H1 (cell line): ENCODE measurements around the gene VGLL4. TPM values are rescaled to one million over a fixed set of nuclear protein-coding genes. Genes with fewer than 3 reads are reported as not detected.
"Not testable (repeated sequence)": the region's sequence is repeated elsewhere in the genome, so short reads cannot be mapped to it uniquely, and the experiment has no call there.

Experiments
- CTCF ChIA-PET: fragments of 300-600 bp; sonication (Branson Sonifier 250); formaldehyde crosslinking; loops from one replicate; lab custom pipeline; 2021; ENCODE audit not compliant: partially characterized antibody; lab: Charles Lee
- POLR2A ChIA-PET: fragments of 300-600 bp; sonication (Branson Sonifier 250); formaldehyde crosslinking; loops from one replicate; lab custom pipeline; 2021; ENCODE audit warnings: inconsistent platforms; ENCODE audit not compliant: partially characterized antibody; lab: Charles Lee
- DNase-seq, 2 experiments: peaks; one replicate each; pipeline versions ENCODE4 v3.0.0 to v3.0.0-alpha.2; 2010 to 2022; ENCODE audit warnings: low spot score in 2 of 2, low read depth in 1 of 2, mixed read lengths in 1 of 2
- FAIRE-seq: peaks from 2 replicates; lab custom pipeline; 2011; peaks lifted over from hg19 to GRCh38; lab: Jason Lieb, UNC
- H2AFZ ChIP-seq: 2 replicates; pipeline ENCODE4 v1.8.1; 2012; ENCODE audit warnings: low read length, inconsistent platforms
- H2AK5ac ChIP-seq: 2 replicates; pipeline ENCODE4 v1.6.1; 2013; ENCODE audit warnings: low read depth, low read length
- H2BK120ac ChIP-seq: replicated peaks from 2 replicates; pipeline ENCODE3; 2013; ENCODE audit warnings: low read depth, low read length, inconsistent platforms
- H2BK12ac ChIP-seq: 2 replicates; pipeline ENCODE4 v1.6.1; 2013; ENCODE audit warnings: low read depth, low read length
- H2BK15ac ChIP-seq: 2 replicates; pipeline ENCODE4 v1.6.1; 2013; ENCODE audit warnings: low read length
- H2BK20ac ChIP-seq: 2 replicates; pipeline ENCODE4 v1.6.1; 2013; ENCODE audit warnings: low read length
- H2BK5ac ChIP-seq: 2 replicates; pipeline ENCODE4 v1.6.1; 2013; ENCODE audit warnings: low read depth, low read length
- H3K14ac ChIP-seq: 2 replicates; pipeline ENCODE4 v1.6.1; 2013; ENCODE audit warnings: inconsistent platforms; ENCODE audit not compliant: insufficient read length
- H3K18ac ChIP-seq: 2 replicates; pipeline ENCODE4 v1.6.1; 2013; ENCODE audit warnings: low read length; ENCODE audit errors: extremely low read depth
- H3K23ac ChIP-seq: 2 replicates; pipeline ENCODE4 v1.6.1; 2013; ENCODE audit warnings: inconsistent platforms; ENCODE audit not compliant: insufficient read length
- H3K23me2 ChIP-seq: 2 replicates; pipeline ENCODE4 v1.6.1; 2013; ENCODE audit warnings: low read depth, low read length
- H3K27ac ChIP-seq: 2 replicates; pipeline ENCODE4 v1.6.1; 2011; ENCODE audit warnings: low read depth, low read length, inconsistent platforms
- H3K27me3 ChIP-seq, 4 experiments: replicated peaks in 1 of 4; 1 replicate in 1 of 4; 2 replicates in 3 of 4; pipeline versions ENCODE4 v1.6.1 to v1.8.1; 2011 to 2013; ENCODE audit warnings: low read length in 3 of 4, mild to moderate bottlenecking in 3 of 4, inconsistent platforms in 2 of 4, mixed read lengths in 2 of 4, moderate library complexity in 1 of 4; ENCODE audit not compliant: control insufficient read depth in 3 of 4, insufficient read depth in 3 of 4; ENCODE audit errors: extremely low read depth in 1 of 4
- H3K36me3 ChIP-seq, 4 experiments: 2 replicates each; pipeline versions ENCODE4 v1.6.1 to v1.8.1; 2011 to 2013; ENCODE audit warnings: mild to moderate bottlenecking in 4 of 4, low read length in 3 of 4, moderate library complexity in 2 of 4, control low read depth in 1 of 4, inconsistent platforms in 1 of 4; ENCODE audit not compliant: insufficient read depth in 4 of 4, control insufficient read depth in 2 of 4
- H3K4ac ChIP-seq: replicated peaks from 2 replicates; pipeline ENCODE3; 2013; ENCODE audit warnings: low read length, low read depth, mixed read lengths, inconsistent platforms; ENCODE audit not compliant: insufficient read length
- H3K4me1 ChIP-seq, 4 experiments: replicated peaks in 1 of 4; 1 replicate in 1 of 4; 2 replicates in 3 of 4; pipeline versions ENCODE4 v1.6.1 to v1.8.1; 2011 to 2013; ENCODE audit warnings: low read length in 3 of 4, inconsistent platforms in 2 of 4, mixed read lengths in 1 of 4; ENCODE audit not compliant: insufficient read depth in 4 of 4, control insufficient read depth in 3 of 4
- H3K4me2 ChIP-seq, 2 experiments: 2 replicates each; pipeline versions ENCODE4 v1.6.1 to v1.8.1; 2011 to 2013; ENCODE audit warnings: low read depth in 2 of 2, low read length in 2 of 2, control low read depth in 1 of 2, inconsistent platforms in 1 of 2, mild to moderate bottlenecking in 1 of 2; ENCODE audit not compliant: insufficient read depth in 1 of 2
- H3K4me3 ChIP-seq, 4 experiments: fragments of 200-600, 300-600 bp in 1 of 4; sonication (generic), shearing (Covaris generic), sonication (Bioruptor Twin) in 1 of 4; 2 replicates each; pipeline versions ENCODE4 v1.5.1 to v1.8.1; 2011 to 2016; ENCODE audit warnings: low read length in 4 of 4, low read depth in 3 of 4, control low read depth in 2 of 4, inconsistent platforms in 2 of 4, mild to moderate bottlenecking in 2 of 4, mixed read lengths in 1 of 4, moderate library complexity in 1 of 4; ENCODE audit not compliant: insufficient read depth in 2 of 4; ENCODE audit errors: extremely low read depth in 1 of 4
- H3K56ac ChIP-seq: replicated peaks from 2 replicates; pipeline ENCODE3; 2013; ENCODE audit warnings: low read depth, mild to moderate bottlenecking, mixed read lengths, low read length, inconsistent platforms; ENCODE audit not compliant: insufficient read length
- H3K79me1 ChIP-seq: 2 replicates; pipeline ENCODE4 v1.6.1; 2013; ENCODE audit warnings: low read depth, low read length, control low read depth
- H3K79me2 ChIP-seq, 2 experiments: 2 replicates each; pipeline versions ENCODE4 v1.6.1 to v1.8.1; 2012 to 2013; ENCODE audit warnings: low read length in 2 of 2, mild to moderate bottlenecking in 2 of 2, inconsistent platforms in 1 of 2; ENCODE audit not compliant: insufficient read depth in 2 of 2, control insufficient read depth in 1 of 2
- H3K9ac ChIP-seq, 4 experiments: replicated peaks in 1 of 4; 1 replicate in 1 of 4; 2 replicates in 3 of 4; pipeline versions ENCODE4 v1.6.1 to v1.8.1; 2011 to 2013; ENCODE audit warnings: low read depth in 3 of 4, low read length in 3 of 4, control low read depth in 2 of 4, mild to moderate bottlenecking in 2 of 4, moderate library complexity in 2 of 4, inconsistent platforms in 1 of 4; ENCODE audit errors: extremely low read depth in 1 of 4
- H3K9me3 ChIP-seq, 2 experiments: 2 replicates each; pipeline versions ENCODE4 v1.6.1 to v1.8.1; 2012 to 2013; ENCODE audit warnings: mild to moderate bottlenecking in 2 of 2, moderate library complexity in 2 of 2, control low read depth in 1 of 2, inconsistent platforms in 1 of 2, low read depth in 1 of 2, low read length in 1 of 2, mixed read lengths in 1 of 2; ENCODE audit not compliant: insufficient read depth in 2 of 2
- H4K20me1 ChIP-seq, 2 experiments: replicated peaks in 1 of 2; 2 replicates each; pipeline versions ENCODE3 to v1.8.1; 2011 to 2013; ENCODE audit warnings: inconsistent platforms in 2 of 2, low read length in 2 of 2, mild to moderate bottlenecking in 1 of 2; ENCODE audit not compliant: insufficient read depth in 2 of 2, control insufficient read depth in 1 of 2
- H4K5ac ChIP-seq: 2 replicates; pipeline ENCODE4 v1.6.1; 2013; ENCODE audit warnings: low read length, low read depth, mixed read lengths, inconsistent platforms; ENCODE audit not compliant: insufficient read length
- H4K8ac ChIP-seq: 2 replicates; pipeline ENCODE4 v1.8.0; 2013; ENCODE audit warnings: mild to moderate bottlenecking, moderate library complexity, low read length, inconsistent platforms; ENCODE audit not compliant: insufficient read depth; ENCODE audit errors: extremely low read depth
- H4K91ac ChIP-seq: replicated peaks from 2 replicates; pipeline ENCODE3; 2013; ENCODE audit warnings: low read length, mixed read lengths, inconsistent platforms; ENCODE audit not compliant: insufficient read length
- WGBS, 2 experiments: shearing (Covaris generic) in 1 of 2; methylation state at CpG; one replicate each; pipeline versions ENCODE4 v1.1.6 to v1.1.7; 2013 to 2015; ENCODE audit warnings: low lambda C conversion rate in 2 of 2, mixed read lengths in 2 of 2, inconsistent platforms in 1 of 2, low coverage in 1 of 2, missing lambda C conversion rate in 1 of 2; ENCODE audit not compliant: insufficient replicate concordance in 2 of 2, insufficient coverage in 1 of 2, insufficient read length in 1 of 2; ENCODE audit errors: extremely low coverage in 1 of 2, missing lambda C conversion rate in 1 of 2; 5-methylcytosine and 5-hydroxymethylcytosine counted together
- polyA plus RNA-seq, 7 experiments: library from polyadenylated mRNA; depleted of rRNA in 3 of 7; stranded (reverse) in 5 of 7; unstranded in 2 of 7; fragments of >200 nt in 5 of 7; fragments of 200-250 nt in 2 of 7; gene quantifications; 1 replicate in 5 of 7; 2 replicates in 1 of 7; 4 replicates in 1 of 7; pipeline versions ENCODE4 v1.2.1 to v1.2.3, GENCODE V29; 2011 to 2013; ENCODE audit warnings: missing spikeins in 2 of 7, mixed read lengths in 2 of 7
- total RNA-seq: library from RNA; stranded (reverse); fragmentation: NEBNext Ultra II Directional; extraction: Animal tissue kit (Norgen Biotek cat#: 25700); gene quantifications from 2 replicates; pipeline ENCODE4 v1.2.1, GENCODE V29; 2021

VGLL4 gene
- total and polyA plus RNA-seq, 2 of the 8 experiments (the other 6 are each of a cell fraction or from before 2014, with no cell fraction given) = 45.1 to 50.0 TPM

DNA sequence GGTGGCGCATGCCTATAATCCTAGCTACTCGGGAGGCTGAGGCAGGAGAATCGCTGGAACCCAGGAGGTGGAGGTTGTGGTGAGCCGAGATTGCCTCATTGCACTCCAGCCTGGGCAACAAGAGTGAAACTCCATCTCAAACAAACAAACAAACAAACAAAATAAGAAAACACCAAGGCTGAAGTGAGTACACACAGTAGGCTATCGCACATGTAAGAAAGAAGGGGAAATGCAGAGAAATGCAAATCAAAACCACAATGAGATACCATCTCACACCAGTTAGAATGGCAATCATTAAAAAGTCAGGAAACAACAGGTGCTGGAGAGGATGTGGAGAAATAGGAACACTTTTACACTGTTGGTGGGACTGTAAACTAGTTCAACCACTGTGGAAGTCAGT lies 48.7 kb downstream of the VGLL4 start:
- H3K27ac ChIP-seq, H4K91ac ChIP-seq, FAIRE-seq, H3K4me2 ChIP-seq, H4K8ac ChIP-seq, H4K5ac ChIP-seq, H3K9ac ChIP-seq, H2BK15ac ChIP-seq, H2BK20ac ChIP-seq, H3K36me3 ChIP-seq, DNase-seq, H2AK5ac ChIP-seq, H3K14ac ChIP-seq, H3K56ac ChIP-seq, H3K27me3 ChIP-seq, H3K4ac ChIP-seq, H3K9me3 ChIP-seq, H2AFZ ChIP-seq, H3K18ac ChIP-seq, POLR2A ChIA-PET, H3K23me2 ChIP-seq, H2BK120ac ChIP-seq, CTCF ChIA-PET, H2BK12ac ChIP-seq, H2BK5ac ChIP-seq, H3K23ac ChIP-seq, H3K4me3 ChIP-seq: not testable (repeated sequence)
- H4K20me1 ChIP-seq = peaks cover 8 to 14% of the 10 kb centered on the region in 2 experiments
- peaks cover 18 to 36% (median 33%) of the 10 kb centered on the region in 4 experiments; a peak in 6 of 7 replicates for H3K4me1 ChIP-seq
- 91% methylated on average over 5 of the region's 5 CpGs; no CpG with 5 or more reads in 1 of the 2 experiments for WGBS, 2 experiments
- peaks cover 8 to 78% of the 10 kb centered on the region in 2 experiments for H3K79me2 ChIP-seq
- peaks cover 18% of the 10 kb centered on the region; the same call in 1 of the 2 replicates for H3K79me1 ChIP-seq
